B cell (primary cell): ENCODE measurements around the gene SLC25A24. TPM values are rescaled to one million over a fixed set of nuclear protein-coding genes. Genes with fewer than 3 reads are reported as not detected.

Experiments used
- ATAC-seq: fragments of 200-7000 bp; cut with Tn5 transposase; one replicate; pipeline ENCODE4 v1.10.0; 2021; ENCODE audit warnings: low read depth, mild to moderate bottlenecking, moderate number of reproducible peaks, moderate library complexity
- CTCF ChIA-PET: fragments of 350-600 bp; sonication (Branson Sonifier 250); formaldehyde crosslinking; loops from one replicate; lab custom pipeline; 2021; ENCODE audit warnings: antibody characterized with exemption, inconsistent platforms; lab: Charles Lee
- POLR2A ChIA-PET: fragments of 350-600 bp; sonication (Branson Sonifier 250); formaldehyde crosslinking; loops from one replicate; lab custom pipeline; 2021; ENCODE audit warnings: antibody characterized with exemption; lab: Charles Lee
- DNase-seq: peaks from one replicate; pipeline ENCODE4 v3.0.0; 2013
- H2AFZ ChIP-seq: 2 replicates; pipeline ENCODE4 v1.6.1; 2012; ENCODE audit warnings: mild to moderate bottlenecking, low read depth, low read length; ENCODE audit not compliant: insufficient read depth, poor library complexity, severe bottlenecking
- H3K27ac ChIP-seq, 2 donors: 1 replicate in 1 of 2; 2 replicates in 1 of 2; pipeline ENCODE4 v1.5.1; 2012 to 2013; ENCODE audit warnings: low read length in 2 of 2, mild to moderate bottlenecking in 2 of 2, moderate library complexity in 1 of 2
- H3K27me3 ChIP-seq, 4 experiments: fragments of 200-600 bp in 1 of 4; sonication (generic) in 1 of 4; replicated peaks in 1 of 4; 1 replicate in 2 of 4; 2 replicates in 2 of 4; pipeline versions ENCODE4 v1.6.1 to v1.7.0; 2013 to 2016; ENCODE audit warnings: low read length in 3 of 4, mild to moderate bottlenecking in 2 of 4, mixed read lengths in 1 of 4, moderate library complexity in 1 of 4; ENCODE audit not compliant: insufficient read depth in 4 of 4, control insufficient read depth in 3 of 4; ENCODE audit errors: control extremely low read depth in 1 of 4
- H3K36me3 ChIP-seq, 2 experiments: replicated peaks in 1 of 2; 1 replicate in 1 of 2; 2 replicates in 1 of 2; pipeline versions ENCODE4 v1.6.1 to v1.7.1; 2013; ENCODE audit warnings: low read length in 1 of 2; ENCODE audit not compliant: insufficient read depth in 2 of 2, control insufficient read depth in 1 of 2; ENCODE audit errors: control extremely low read depth in 1 of 2, extremely low read depth in 1 of 2
- H3K4me1 ChIP-seq, 2 donors: fragments of 200-600 bp in 1 of 2; sonication (generic) in 1 of 2; 1 replicate in 1 of 2; 2 replicates in 1 of 2; pipeline versions ENCODE4 v1.5.1 to v1.6.1; 2013 to 2017; ENCODE audit warnings: low read length in 2 of 2; ENCODE audit not compliant: control insufficient read depth in 2 of 2, insufficient read depth in 2 of 2
- H3K4me2 ChIP-seq: replicated peaks from 2 replicates; pipeline ENCODE3; 2012; ENCODE audit warnings: mild to moderate bottlenecking, low read depth, low read length; ENCODE audit not compliant: poor library complexity, severe bottlenecking
- H3K4me3 ChIP-seq, 5 experiments: fragments of 200-600 bp in 1 of 5; sonication (generic) in 1 of 5; 1 replicate in 3 of 5; 2 replicates in 2 of 5; pipeline versions ENCODE4 v1.5.1 to v1.7.0; 2011 to 2016; ENCODE audit warnings: low read length in 4 of 5, mild to moderate bottlenecking in 4 of 5, low read depth in 2 of 5, control low read depth in 1 of 5, moderate library complexity in 1 of 5; ENCODE audit not compliant: insufficient read depth in 1 of 5; ENCODE audit errors: control extremely low read depth in 1 of 5, extremely low read depth in 1 of 5
- H3K79me2 ChIP-seq: fragments of 200-600 bp; sonication (generic); one replicate; pipeline ENCODE4 v1.6.0; 2016; ENCODE audit warnings: low read length; ENCODE audit not compliant: control insufficient read depth, insufficient read depth
- H3K9ac ChIP-seq: fragments of 200-600 bp; sonication (generic); 2 replicates; pipeline ENCODE4 v1.6.1; 2017; ENCODE audit warnings: mild to moderate bottlenecking, low read length, moderate library complexity
- H3K9me3 ChIP-seq, 3 donors: one replicate each; pipeline versions ENCODE4 v1.6.1 to v1.7.1; 2013; ENCODE audit warnings: low read length in 2 of 3; ENCODE audit not compliant: control insufficient read depth in 2 of 3, insufficient read depth in 1 of 3; ENCODE audit errors: control extremely low read depth in 1 of 3
- H4K20me1 ChIP-seq: 2 replicates; pipeline ENCODE4 v1.6.0; 2012; ENCODE audit warnings: mild to moderate bottlenecking, low read length; ENCODE audit not compliant: insufficient read depth, control insufficient read depth, poor library complexity, severe bottlenecking
- H3K27ac Mint-ChIP-seq: one replicate; pipeline ENCODE4 v1.8.0; 2021; ENCODE audit warnings: mixed read lengths
- H3K27me3 Mint-ChIP-seq: one replicate; pipeline ENCODE4 v1.8.0; 2021; ENCODE audit warnings: mixed read lengths
- H3K4me1 Mint-ChIP-seq: one replicate; pipeline ENCODE4 v1.8.0; 2021; ENCODE audit warnings: mixed read lengths
- H3K4me3 Mint-ChIP-seq: one replicate; pipeline ENCODE4 v1.8.0; 2021; ENCODE audit warnings: mixed read lengths
- H3K9me3 Mint-ChIP-seq: one replicate; pipeline ENCODE4 v1.8.0; 2022; ENCODE audit warnings: mixed read lengths; ENCODE audit not compliant: insufficient read depth
- CTCF ChIP-seq: fragments of 200-600 bp; IDR thresholded peaks from one replicate; pipeline ENCODE4 v1.8.0; 2022; ENCODE audit warnings: antibody characterized with exemption, mild to moderate bottlenecking
- EZH2 ChIP-seq: IDR thresholded peaks from 2 replicates; pipeline ENCODE4 v1.6.1; 2012; ENCODE audit warnings: borderline replicate concordance, low read depth, mild to moderate bottlenecking, moderate library complexity, low read length; ENCODE audit not compliant: insufficient read depth, poor library complexity, severe bottlenecking
- WGBS: methylation state at CpG from one replicate; pipeline ENCODE4 v1.1.5; 2013; ENCODE audit warnings: missing lambda C conversion rate; ENCODE audit not compliant: insufficient coverage; 5-methylcytosine and 5-hydroxymethylcytosine counted together
- intact Hi-C: fragments of 100-400 bp; cut with micrococcal nuclease; formaldehyde crosslinking; loops from one replicate; pipeline ENCODE4 v1.10.0; 2022
- polyA plus RNA-seq: library from polyadenylated mRNA; depleted of rRNA; stranded (reverse); fragments of >200 nt; gene quantifications from 2 replicates; pipeline ENCODE4 v1.2.3, GENCODE V29; 2012
- total RNA-seq, 2 donors: library from RNA; stranded (reverse); fragments of 120-200 nt in 1 of 2; gene quantifications; 1 replicate in 1 of 2; 2 replicates in 1 of 2; pipeline versions ENCODE4 v1.2.3 to v1.2.4, GENCODE V29; 2013 to 2022

The SLC25A24 gene
- total and polyA plus RNA-seq, 2 donors (not counting 1 experiment from before 2014, with no cell fraction given): 6.0 to 25.6 TPM

GRCh38 chr1:108211014-108211413, 10.9 kb upstream of the SLC25A24 start:
- POLR2A ChIA-PET: no interaction called here
- Mint-ChIP-seq H3K4me1 (peaks cover 1% of the 10 kb centered on the region), H3K27me3 (peaks cover 43% of the 10 kb centered on the region), H3K4me3 (no peak overlapping the region), H3K9me3 (no peaks in the 10 kb centered on the region), H3K27ac (no peak overlapping the region)
- H3K4me1 ChIP-seq: no peaks in the 10 kb centered on the region
- H3K4me3 ChIP-seq: no peak overlapping the region
- intact Hi-C loops: no loop called here
- peaks cover 0 to 20% (median 13%) of the 10 kb centered on the region in 4 experiments for H3K27me3 ChIP-seq
- H3K36me3 ChIP-seq: no peaks in the 10 kb centered on the region
- H4K20me1 ChIP-seq: no peaks in the 10 kb centered on the region
- no peaks in the 10 kb centered on the region for H3K79me2 ChIP-seq
- no peak overlapping the region for H3K27ac ChIP-seq
- ATAC-seq (no peak), DNase-seq (no peak)
- no peak for TF ChIP-seq CTCF
- TF ChIP-seq EZH2: no peak
- WGBS: no CpG with 5 or more reads among the region's 1 CpG
- H3K4me2 ChIP-seq: no peak overlapping the region
- no peak overlapping the region for H3K9ac ChIP-seq
- H2AFZ ChIP-seq: no peak overlapping the region
- no peaks in the 10 kb centered on the region for H3K9me3 ChIP-seq
- CTCF ChIA-PET: interaction anchor here (0.6 to 2.1 kb wide), 2 partner anchors 436 to 1283 kb away, joined by 3 to 4 read pairs; partner anchors contain the start of gene CYB561D1

- ATAC-seq (no peak), DNase-seq (no peak)
- Histone ChIP-seq H3K9me3 (no peaks in the 10 kb centered on the region), H3K4me3 (no peak overlapping the region), H4K20me1 (no peaks in the 10 kb centered on the region), H2AFZ (no peak overlapping the region), H3K4me1 (no peaks in the 10 kb centered on the region), H3K27me3 (peaks cover 0 to 20% (median 13%) of the 10 kb centered on the region in 4 experiments), H3K36me3 (no peaks in the 10 kb centered on the region), H3K4me2 (no peak overlapping the region), H3K79me2 (no peaks in the 10 kb centered on the region), H3K27ac (no peak overlapping the region), H3K9ac (no peak overlapping the region)
- Mint-ChIP-seq H3K27me3 (peaks cover 43% of the 10 kb centered on the region), H3K9me3 (peaks cover 2% of the 10 kb centered on the region), H3K4me3 (no peak overlapping the region), H3K27ac (no peak overlapping the region), H3K4me1 (peaks cover 1% of the 10 kb centered on the region)
- ChIA-PET POLR2A (no interaction called here), CTCF (interaction anchor here (0.9 kb wide), 1 partner anchor 435 kb away, joined by 3 read pairs; no protein-coding TSS in a partner anchor)
- TF ChIP-seq CTCF (no peak), EZH2 (no peak)
- intact Hi-C loops: no loop called here
- 60% methylated on average over 8 of the region's 11 CpGs for WGBS
Measured at GRCh38 chr1:108209456-108210108, 9.4 kb upstream of the SLC25A24 start.
